Activated CD4-positive, alpha-beta T cell treated with anti-CD3 and anti-CD28 coated beads, Interleukin-2, amount 50 U/mL, for 16 hours (primary cell): ENCODE data around the gene SIPA1.
"Not testable (repeated sequence)": the region's sequence is repeated elsewhere in the genome, so short reads cannot be mapped to it uniquely, and the experiment has no call there.

Experiments
- DNase-seq: peaks from one replicate; pipeline ENCODE4 v3.0.0-alpha.2; 2020

SIPA1 gene

DNA sequence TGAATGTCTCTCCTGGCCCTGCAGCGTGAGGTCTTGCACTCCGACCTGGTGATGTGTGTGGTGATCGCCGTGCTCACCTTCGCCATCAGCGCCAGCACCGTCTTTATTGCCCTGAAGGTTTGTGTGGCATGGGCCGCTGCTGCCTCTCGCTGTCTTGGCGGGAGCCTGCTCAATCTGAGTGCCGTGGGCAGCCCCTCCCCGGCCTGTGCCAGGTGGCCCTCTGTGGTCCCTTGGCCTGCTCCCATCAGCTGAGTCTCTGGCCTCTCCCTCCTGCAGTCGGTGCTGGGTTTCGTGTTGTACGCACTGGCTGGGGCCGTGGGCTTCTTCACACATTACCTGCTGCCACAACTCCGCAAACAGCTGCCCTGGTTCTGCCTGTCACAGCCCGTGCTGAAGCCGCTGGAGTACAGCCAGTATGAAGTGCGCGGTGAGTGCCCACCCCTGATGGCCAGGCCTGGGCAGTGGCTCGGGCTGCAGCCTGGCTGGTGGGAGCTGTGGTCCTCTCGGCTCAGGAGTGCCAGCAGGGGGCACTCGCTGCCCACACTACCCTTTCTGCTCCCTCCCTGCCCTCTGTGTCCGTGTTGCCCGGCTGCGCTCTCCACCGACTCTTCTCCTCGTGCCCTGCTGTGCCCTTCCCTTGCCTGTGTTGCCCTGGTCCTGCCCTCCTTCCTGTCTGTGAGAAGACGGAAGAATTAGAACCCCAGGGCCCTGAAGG lies 12.1 kb upstream of the SIPA1 start:
- peak; percentile 33 for DNase-seq

- no peak for DNase-seq
Observed at GRCh38 chr11:65627202-65627601, 10.7 kb upstream of the SIPA1 start.

GRCh38 chr11:65629579-65629978 lies 8.3 kb upstream of the SIPA1 start:
- no peak for DNase-seq

DNA sequence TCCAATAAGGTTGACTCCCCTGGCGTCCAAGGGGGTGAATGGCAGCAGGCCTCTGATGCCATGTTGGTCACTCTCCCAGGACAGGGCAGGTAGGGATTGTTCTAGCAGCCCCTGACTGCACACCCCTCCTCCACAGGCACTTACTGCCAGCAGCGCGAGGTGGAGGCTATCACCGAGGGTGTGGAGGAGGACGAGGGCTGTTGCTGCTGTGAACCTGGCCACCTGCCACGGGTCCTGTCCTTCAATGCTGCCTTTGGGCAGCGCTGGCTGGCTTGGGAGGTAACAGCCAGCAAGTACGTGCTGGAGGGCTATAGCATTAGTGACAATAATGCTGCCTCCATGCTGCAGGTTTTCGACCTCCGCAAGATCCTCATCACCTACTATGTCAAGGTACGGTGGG lies 7.7 kb upstream of the SIPA1 start:
- DNase-seq = no peak

GRCh38 chr11:65633390-65634108 lies 4.4 kb upstream of the SIPA1 start:
- DNase-seq = no peak

- DNase-seq = no peak
Observed at GRCh38 chr11:65634109-65634436, 3.8 kb upstream of the SIPA1 start.

DNA sequence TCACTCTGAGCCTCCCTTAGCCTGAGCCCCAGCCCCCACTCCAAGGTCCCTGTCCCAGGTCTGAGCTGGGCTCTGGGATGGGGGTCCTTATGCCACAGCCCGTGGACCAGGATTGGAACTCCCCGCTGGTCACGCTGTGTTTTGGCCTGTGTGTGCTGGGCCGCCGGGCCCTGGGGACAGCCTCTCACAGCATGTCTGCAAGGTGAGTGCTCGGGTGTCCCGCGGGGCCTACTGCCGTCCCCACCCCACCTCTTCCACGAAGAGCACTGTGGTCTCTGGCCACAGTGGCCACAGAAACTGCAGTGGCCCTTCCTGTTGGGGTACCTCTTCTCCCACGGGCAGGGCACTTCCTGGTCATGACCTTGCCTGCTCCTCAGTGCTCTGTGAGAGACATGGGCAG lies 3.5 kb upstream of the SIPA1 start:
- DNase-seq = no peak

DNA sequence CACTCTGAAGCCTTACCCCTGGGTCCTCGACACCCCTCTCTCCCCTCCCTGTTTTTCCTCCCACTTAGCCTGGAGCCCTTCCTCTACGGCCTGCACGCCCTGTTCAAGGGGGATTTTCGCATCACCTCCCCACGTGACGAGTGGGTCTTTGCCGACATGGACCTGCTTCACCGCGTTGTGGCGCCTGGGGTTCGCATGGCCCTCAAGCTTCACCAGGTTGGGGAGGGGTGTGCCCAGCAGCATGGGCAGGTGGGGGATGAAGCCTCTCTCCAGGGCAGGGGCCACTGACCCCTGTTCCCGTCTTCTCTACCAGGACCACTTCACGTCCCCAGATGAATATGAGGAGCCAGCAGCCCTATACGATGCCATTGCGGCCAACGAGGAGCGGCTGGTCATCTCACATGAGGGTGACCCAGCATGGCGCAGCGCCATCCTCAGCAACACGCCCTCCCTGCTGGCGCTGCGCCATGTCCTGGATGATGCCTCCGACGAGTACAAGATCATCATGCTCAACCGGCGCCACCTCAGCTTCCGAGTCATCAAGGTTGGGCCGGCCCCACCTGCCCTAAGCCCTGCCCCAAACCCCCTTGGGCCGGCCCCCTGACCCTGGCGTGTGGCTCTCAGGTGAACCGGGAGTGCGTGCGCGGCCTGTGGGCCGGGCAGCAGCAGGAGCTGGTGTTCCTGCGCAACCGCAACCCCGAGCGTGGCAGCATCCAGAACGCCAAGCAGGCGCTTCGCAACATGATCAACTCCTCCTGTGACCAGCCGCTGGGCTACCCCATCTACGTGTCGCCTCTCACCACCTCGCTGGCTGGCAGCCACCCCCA lies 2.8 kb upstream of the SIPA1 start:
- no peak for DNase-seq

DNA sequence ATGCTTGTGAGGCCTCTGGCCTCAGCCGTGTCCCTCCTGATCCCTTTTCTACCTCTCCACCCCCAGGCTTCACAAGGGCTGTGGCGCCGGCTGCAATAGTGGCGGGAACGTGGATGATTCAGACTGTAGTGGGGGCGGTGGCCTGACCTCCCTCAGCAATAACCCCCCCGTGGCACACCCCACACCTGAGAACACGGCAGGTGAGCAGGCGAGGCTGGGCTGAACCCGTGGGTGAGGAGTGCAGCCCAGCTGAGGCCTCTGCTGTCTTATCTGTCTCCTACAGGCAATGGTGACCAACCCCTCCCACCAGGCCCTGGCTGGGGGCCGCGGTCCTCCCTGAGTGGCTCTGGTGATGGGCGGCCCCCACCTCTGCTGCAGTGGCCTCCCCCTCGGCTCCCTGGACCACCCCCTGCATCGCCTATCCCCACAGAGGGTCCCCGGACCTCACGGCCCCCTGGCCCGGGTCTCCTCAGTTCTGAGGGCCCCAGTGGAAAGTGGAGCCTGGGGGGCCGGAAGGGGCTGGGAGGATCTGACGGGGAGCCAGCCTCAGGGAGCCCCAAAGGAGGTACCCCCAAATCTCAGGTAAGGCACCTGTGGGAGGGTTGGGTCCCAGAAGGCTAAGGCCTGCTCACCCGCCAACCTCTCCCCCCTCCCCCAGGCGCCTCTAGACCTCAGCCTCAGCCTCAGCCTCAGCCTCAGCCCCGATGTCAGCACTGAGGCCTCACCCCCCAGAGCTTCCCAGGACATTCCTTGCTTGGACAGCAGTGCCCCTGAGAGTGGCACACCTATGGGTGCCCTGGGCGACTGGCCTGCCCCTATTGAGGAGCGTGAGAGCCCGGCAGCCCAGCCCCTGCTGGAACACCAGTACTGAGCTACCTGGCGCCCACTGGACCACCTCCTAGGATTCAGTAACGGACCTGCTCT lies 1.5 kb upstream of the SIPA1 start:
- DNase-seq = no peak

- DNase-seq = no peak
Observed at GRCh38 chr11:65637032-65637557, 806 bp upstream of the SIPA1 start.

DNA sequence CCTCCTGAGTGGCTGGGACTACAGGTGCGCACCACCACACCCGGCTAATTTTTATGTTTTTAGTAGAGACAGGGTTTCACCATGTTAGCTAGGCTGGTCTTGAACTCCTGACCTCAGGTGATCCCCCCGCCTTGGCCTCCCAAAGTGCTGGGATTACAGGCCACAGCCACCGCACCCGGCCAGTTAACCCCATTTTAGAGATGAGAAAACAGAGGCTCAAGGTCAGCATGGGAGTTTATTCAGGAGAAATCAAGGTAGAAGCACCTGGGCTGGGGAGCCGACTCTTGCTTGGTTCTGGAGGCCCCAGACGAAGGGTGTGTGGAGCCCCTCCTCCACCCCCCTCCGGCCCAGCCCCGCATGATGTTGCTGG lies 1.3 kb downstream of the SIPA1 start:
- not testable (repeated sequence) for DNase-seq

DNA sequence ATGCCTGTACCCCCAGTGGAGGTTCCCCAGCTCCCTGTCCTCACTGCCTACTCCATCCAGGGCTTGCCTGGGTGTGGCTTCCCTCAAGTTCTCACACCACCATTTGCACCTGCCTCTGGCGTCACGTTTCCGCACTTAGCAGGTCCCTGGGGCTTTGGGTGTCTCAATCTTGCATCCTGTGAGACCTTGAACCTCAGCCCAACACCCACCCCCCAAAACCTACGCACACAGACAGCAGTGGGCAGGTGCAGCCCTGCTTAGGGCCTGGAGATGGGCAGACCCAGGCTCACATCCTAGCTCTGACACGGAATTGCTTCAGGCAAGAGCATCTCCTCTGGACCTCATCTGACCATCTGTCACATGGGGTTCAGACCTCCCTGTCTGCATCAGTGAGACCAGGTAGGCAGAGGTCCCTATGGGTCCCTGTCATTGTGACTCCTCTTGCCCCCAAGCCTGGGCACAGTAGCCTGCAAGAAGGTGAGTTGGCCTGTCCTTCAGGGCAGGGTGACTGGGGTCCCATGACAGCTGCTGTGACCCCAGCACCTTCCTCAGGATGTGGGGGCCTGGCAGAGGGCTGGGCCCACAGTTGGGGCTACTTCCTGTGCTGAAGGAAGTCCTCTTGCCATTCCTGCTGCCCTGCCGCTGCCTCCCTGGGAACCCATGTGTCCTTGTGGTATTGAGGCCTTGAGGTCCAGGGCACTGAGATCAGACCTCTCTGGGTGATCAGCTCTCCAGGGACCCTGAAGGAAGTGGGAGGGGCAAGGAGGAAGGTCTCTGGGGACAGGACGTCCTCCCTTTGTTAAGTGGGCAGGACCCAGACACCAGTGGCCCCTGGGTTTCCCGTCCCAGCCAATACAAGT lies 2.0 kb downstream of the SIPA1 start:
- peak; percentile 61 for DNase-seq

GRCh38 chr11:65640483-65641296 lies 2.8 kb downstream of the SIPA1 start:
- DNase-seq = peak; percentile 30

DNA sequence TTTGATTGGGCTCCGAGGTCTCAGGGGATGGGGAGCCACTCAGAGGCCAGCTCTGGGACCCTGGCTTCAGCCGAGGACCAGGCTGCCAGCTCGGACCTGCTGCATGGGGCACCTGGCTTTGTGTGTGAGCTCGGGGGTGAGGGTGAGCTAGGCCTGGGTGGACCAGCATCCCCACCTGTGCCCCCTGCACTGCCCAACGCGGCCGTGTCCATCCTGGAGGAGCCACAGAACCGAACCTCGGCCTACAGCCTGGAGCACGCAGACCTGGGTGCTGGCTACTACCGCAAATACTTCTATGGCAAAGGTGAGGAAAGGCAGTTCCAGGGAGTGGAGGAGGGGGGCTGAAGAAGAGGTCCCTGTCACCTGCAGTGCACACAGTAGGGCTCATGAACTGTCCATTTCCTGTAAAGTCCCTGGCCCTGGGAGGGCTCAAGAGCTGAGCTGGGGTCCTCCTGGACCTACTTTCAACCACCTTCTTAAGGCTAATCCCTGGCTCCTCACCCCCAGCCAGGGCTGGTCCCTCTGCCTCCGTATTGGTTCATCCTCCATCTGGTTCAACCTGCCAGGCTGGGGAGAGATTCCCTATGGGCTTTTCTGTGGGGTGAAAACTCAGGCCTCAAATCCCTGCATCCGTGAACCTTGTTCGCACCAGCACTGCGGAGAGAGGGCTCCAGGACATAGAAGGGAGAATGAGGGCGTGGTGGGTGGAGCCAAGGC lies 3.6 kb downstream of the SIPA1 start:
- no peak for DNase-seq

DNA sequence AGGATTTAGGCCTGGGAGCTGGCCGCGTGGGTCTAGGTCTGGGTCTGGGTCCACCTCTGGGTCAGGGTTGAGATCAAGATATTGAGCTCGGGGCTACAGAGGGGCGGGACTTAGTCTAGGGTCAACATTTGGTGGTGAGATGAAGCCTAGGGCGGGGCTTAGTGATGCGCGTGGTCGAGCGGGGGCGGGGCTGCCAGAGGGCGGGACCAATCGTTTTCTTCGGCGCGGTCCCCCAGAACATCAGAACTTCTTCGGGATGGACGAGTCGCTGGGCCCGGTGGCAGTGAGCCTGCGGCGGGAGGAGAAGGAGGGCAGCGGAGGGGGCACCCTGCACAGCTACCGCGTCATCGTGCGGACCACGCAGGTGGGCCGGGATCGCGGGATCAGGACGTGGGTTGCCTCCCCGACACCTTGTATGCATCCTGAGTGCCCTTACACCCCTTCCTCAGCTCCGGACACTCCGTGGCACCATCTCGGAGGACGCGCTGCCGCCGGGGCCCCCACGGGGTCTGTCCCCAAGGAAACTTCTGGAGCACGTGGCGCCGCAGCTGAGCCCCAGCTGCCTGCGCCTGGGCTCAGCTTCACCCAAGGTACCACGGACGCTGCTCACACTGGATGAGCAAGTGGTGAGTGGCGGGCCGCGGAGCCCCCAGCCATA lies 4.2 kb downstream of the SIPA1 start:
- DNase-seq = no peak

GRCh38 chr11:65643971-65644370 lies 6.1 kb downstream of the SIPA1 start:
- peak; percentile 25 for DNase-seq

GRCh38 chr11:65644837-65645236 lies 6.9 kb downstream of the SIPA1 start:
- no peak for DNase-seq

GRCh38 chr11:65645710-65646109 lies 7.8 kb downstream of the SIPA1 start:
- no peak for DNase-seq

- DNase-seq = no peak
Observed at GRCh38 chr11:65646288-65646957, 8.5 kb downstream of the SIPA1 start.
